22Rv1 (cell line): ENCODE results near the gene HTR5A.

Source experiments
- CTCF ChIP-seq: fragments of 450-650 bp; IDR thresholded peaks from 2 replicates; pipeline ENCODE4 v1.5.1; 2017; ENCODE audit warnings: mild to moderate bottlenecking
- ZFX ChIP-seq: fragments of 450-650 bp; IDR thresholded peaks from 2 replicates; pipeline ENCODE4 v1.6.1; 2017; ENCODE audit warnings: antibody characterized with exemption, borderline replicate concordance

DNA sequence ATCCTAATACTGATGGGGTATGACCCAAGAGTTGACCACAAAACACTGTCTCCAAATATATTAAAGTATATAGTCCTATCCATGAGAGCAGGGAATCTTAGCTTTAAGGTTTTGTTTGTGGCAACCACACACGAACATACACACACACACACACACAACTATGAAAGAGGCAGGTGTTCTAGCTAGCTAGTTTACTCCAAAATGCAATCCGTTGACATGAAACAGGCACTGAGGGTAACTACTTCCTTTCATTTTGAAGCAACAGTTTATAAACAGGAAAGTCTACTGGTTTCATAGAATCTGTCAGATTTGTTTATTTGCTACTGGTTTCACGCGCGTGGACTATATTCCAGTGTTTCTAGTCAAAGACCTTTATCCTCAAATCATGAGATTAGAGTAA lies 14.8 kb downstream of the HTR5A start:
- TF ChIP-seq CTCF (no peak), ZFX (no peak)
